H1 (cell line): ENCODE measurements around the gene GMFB.

Experiments
- CBX5 ChIP-seq: fragments of 300-800, 300-1000 bp; sonication (generic); IDR thresholded peaks from 2 replicates; pipeline ENCODE4 v1.7.1; 2016; ENCODE audit warnings: antibody characterized with exemption, low read length, low read depth
- TBP ChIP-seq: IDR thresholded peaks from 2 replicates; pipeline ENCODE4 v1.6.1; 2011; ENCODE audit warnings: low read depth, low read length, improper control_type of control experiment
- YY1 ChIP-seq: IDR thresholded peaks from 2 replicates; pipeline ENCODE4 v1.6.1; 2011; ENCODE audit warnings: low read depth, mild to moderate bottlenecking, low read length
- TF ChIP-seq, protein P1 (sequence below): IDR thresholded peaks from 2 replicates; pipeline ENCODE4 v1.6.1; 2012; ENCODE audit warnings: low read length, inconsistent platforms
- TF ChIP-seq, protein P2 (sequence below), 3 experiments: IDR thresholded peaks; 1 replicate in 2 of 3; 2 replicates in 1 of 3; pipeline versions ENCODE4 v1.5.1 to v1.6.1; 2011; ENCODE audit warnings: low read length in 3 of 3, mild to moderate bottlenecking in 3 of 3, inconsistent platforms in 2 of 3, low read depth in 1 of 3, moderate library complexity in 1 of 3; ENCODE audit not compliant: insufficient read depth in 1 of 3; ENCODE audit errors: control extremely low read depth in 1 of 3

DNA sequence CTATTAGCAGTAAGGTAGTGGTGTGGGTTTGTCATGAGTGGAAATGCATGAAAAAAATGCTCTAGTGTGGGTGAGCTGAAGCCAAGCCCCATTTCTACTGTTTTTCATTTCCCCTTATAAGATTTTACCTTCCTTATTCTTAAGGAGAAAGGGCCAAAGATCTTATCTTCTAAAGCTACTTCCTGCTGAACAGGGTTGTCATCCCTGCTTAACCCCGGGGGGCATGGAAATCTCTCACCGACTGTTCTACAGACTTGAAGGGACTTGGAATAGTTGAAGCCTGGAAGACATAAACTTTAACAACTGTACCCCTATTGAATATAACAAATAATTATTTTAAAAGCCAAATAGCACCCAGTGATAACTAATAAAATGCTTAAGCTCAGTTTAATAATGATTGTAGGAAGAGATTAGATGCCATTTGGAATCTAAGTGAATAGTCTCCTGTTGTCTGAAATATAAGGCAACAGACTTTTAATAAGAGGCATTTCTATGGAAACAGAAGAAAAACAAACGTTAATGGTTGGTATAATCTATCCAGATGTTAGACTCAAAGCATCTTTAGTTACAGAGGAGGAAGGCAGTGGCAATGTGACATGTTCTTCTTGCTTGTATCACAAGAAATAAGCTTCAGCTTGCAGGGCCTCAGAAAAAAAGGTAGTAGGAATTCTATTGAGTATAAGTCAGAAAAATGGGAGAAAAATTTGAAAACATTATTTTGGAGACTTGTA lies 1.8 kb upstream of the GMFB start:
- TF ChIP-seq, protein P1, sequence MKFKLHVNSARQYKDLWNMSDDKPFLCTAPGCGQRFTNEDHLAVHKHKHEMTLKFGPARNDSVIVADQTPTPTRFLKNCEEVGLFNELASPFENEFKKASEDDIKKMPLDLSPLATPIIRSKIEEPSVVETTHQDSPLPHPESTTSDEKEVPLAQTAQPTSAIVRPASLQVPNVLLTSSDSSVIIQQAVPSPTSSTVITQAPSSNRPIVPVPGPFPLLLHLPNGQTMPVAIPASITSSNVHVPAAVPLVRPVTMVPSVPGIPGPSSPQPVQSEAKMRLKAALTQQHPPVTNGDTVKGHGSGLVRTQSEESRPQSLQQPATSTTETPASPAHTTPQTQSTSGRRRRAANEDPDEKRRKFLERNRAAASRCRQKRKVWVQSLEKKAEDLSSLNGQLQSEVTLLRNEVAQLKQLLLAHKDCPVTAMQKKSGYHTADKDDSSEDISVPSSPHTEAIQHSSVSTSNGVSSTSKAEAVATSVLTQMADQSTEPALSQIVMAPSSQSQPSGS = no peak
- no peak for TF ChIP-seq CBX5
- TF ChIP-seq, protein P2, sequence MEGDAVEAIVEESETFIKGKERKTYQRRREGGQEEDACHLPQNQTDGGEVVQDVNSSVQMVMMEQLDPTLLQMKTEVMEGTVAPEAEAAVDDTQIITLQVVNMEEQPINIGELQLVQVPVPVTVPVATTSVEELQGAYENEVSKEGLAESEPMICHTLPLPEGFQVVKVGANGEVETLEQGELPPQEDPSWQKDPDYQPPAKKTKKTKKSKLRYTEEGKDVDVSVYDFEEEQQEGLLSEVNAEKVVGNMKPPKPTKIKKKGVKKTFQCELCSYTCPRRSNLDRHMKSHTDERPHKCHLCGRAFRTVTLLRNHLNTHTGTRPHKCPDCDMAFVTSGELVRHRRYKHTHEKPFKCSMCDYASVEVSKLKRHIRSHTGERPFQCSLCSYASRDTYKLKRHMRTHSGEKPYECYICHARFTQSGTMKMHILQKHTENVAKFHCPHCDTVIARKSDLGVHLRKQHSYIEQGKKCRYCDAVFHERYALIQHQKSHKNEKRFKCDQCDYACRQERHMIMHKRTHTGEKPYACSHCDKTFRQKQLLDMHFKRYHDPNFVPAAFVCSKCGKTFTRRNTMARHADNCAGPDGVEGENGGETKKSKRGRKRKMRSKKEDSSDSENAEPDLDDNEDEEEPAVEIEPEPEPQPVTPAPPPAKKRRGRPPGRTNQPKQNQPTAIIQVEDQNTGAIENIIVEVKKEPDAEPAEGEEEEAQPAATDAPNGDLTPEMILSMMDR (IDR thresholded peaks at IDR 0.05; ENCODE audit: control extremely low read depth in 1 of 3, insufficient read depth in 1 of 3, low read depth in 1 of 3, low read length in 3 of 3) = no peak
- no peak for TF ChIP-seq TBP
- TF ChIP-seq YY1 = no peak
